ENCODE measurements around the gene LHX2.

DNA sequence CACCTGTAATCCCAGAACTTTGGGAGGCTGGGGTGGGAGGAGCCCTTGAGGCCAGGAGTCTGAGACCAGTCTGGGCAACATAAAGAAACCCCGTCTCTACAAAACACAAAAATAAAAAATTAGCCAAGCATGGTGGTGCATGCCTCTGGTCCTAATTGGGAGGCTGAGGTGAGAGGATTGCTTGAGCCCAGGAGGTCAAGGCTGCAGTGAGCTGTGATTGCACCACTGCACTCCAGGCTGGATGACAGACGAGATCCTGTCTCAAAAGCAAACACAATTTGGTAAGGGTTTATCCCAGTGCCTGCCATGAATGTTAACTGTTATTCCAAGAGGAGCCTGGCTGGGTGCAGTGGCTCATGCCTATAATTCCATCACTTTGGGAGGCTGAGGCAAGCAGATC lies 71.1 kb downstream of the LHX2 start:
- TF ChIP-seq, protein P1, sequence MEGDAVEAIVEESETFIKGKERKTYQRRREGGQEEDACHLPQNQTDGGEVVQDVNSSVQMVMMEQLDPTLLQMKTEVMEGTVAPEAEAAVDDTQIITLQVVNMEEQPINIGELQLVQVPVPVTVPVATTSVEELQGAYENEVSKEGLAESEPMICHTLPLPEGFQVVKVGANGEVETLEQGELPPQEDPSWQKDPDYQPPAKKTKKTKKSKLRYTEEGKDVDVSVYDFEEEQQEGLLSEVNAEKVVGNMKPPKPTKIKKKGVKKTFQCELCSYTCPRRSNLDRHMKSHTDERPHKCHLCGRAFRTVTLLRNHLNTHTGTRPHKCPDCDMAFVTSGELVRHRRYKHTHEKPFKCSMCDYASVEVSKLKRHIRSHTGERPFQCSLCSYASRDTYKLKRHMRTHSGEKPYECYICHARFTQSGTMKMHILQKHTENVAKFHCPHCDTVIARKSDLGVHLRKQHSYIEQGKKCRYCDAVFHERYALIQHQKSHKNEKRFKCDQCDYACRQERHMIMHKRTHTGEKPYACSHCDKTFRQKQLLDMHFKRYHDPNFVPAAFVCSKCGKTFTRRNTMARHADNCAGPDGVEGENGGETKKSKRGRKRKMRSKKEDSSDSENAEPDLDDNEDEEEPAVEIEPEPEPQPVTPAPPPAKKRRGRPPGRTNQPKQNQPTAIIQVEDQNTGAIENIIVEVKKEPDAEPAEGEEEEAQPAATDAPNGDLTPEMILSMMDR (IDR thresholded peaks at IDR 0.05; ENCODE audit: poor library complexity), result no peak
- TF ChIP-seq EZH2phosphoT487 (IDR thresholded peaks at IDR 0.05; ENCODE audit: low read depth, severe bottlenecking, unreplicated experiment), result no peak
